ENCODE measurements around the gene ACP7.

DNA sequence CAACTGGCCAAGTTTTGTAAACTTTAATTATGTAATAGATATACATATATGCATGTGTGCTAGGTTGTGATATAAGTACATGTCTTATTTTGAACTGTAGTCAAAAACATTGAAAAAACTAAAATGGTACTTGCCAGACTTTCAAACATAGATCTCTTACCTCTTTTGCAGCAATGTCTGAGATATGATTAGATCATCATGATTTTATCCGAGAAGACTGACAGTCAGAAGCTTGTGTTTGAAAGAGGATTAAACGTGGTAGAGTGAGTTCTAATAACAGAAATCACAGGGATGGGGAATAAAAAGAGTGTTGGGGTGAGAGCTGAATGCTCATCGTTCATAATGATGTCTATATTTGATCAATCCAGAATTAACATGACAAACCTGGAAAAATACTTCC, 18.2 kb upstream of the ACP7 start:
- TF ChIP-seq CTCF (IDR thresholded peaks at IDR 0.05), result no peak
- no peak for TF ChIP-seq ZFX (IDR thresholded peaks at IDR 0.05; ENCODE audit: borderline replicate concordance)

Measured in 22Rv1 (cell line).